COLO668 (cell line): ENCODE data around the gene RANBP1.

Experiments
- DNase-seq: peaks from one replicate; lab custom pipeline; 2025; ENCODE audit not compliant: unreplicated experiment; lab: John Stamatoyannopoulos, UW

The RANBP1 gene

DNA sequence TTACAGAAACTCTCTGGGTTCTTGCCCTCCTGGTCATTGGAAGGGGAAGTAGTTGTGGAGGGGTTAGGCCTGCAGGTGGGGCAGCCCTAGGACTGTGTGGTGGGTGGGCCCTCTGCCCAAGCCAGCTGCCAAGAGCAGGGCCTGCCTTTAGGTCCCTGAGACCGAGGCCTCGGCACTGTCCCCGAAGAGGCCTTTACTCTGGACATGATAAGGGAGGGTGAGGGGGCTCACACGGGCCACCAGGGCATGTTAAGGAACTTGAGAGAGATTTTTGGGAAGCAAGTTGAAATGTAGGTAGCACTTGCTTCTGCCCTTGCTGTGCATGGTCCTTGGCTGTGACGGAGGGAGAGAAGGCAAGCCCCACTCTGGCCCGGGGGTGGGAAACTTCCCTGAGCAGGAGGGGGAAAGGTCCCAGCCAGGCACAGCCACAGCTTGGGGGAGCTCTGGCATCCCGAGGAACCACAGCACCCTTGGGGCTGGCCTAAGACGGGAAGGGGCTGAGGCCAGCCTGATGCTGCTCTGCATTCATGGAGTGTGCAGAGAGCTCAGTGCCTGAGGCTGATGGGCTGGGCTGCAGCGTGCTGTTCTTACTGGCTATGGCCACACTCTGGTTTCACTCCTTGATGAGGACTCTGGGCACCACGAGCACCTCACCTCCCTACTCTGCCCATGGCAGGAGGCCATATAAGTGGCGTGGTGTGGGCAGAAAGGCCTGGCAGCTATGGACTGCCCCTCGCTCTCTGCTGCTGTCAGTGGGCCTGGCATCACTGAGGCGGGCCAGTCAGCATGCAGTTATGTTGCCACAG lies 7.8 kb upstream of the RANBP1 start:
- no peak for DNase-seq

DNA sequence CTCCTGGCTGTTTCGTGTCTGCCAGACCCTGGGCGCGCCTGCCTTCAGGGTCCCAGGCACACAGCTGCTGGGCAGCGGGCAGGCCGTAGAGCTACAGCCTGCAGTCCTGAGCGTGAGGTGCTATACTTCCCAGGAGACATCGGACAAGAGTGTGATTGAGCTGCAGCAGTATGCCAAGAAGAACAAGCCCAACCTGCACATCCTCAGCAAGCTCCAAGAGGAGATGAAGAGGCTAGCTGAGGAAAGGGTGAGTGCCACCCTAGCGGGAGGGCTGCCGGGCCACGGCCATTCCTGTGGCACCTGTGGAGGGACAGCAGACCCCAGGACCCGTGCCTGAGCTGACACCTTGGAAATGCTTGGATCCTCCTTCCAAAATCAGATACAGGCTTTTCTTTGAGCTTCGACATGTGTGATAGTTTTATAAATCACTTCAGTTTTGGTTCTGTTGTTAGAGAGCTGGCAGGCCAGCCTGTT lies 7.1 kb upstream of the RANBP1 start:
- no peak for DNase-seq

DNA sequence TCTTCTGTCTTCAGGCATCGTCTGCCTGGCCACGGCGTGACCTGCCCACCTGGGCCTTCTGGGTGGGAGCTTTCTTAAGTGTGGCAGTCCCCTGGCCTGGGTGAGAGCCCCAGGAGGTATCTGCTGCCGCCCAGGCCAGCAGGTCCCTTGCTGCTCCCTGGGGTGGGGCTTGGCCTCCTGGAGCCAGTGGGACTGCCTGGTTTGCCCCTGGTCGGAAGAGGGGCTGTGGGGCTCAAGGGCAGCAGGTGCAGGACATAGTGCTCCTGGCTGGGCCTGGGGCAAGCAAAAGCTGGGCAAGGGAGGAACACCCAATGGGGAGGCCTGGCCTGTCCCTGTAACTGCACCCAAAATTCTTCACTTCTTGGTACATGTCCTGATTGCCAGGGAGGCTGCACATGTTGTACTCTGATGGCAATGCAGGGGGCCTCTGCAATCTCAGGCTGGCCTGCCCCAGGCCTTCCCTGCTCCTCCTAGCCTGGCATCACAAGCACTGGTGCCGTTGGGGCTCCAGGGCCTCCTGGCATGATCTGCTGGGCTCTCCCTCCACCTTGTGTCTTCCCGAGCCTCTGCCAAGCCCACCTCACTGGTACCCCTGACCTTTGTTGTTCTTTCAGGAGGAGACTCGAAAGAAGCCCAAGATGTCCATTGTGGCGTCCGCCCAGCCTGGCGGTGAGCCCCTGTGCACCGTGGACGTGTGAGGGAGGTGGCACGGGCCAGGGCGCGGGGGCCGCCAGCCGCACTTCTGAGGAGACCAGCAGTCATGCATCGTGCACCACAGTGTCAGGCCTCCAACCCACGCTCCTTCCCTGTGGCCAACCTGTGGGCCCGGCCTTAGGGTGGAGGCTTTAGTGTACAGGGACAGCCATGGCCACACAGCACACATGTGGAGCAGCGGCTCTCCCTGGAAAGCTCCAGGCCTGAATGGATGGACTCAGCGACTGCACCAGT lies 6.2 kb upstream of the RANBP1 start:
- no peak for DNase-seq

DNA sequence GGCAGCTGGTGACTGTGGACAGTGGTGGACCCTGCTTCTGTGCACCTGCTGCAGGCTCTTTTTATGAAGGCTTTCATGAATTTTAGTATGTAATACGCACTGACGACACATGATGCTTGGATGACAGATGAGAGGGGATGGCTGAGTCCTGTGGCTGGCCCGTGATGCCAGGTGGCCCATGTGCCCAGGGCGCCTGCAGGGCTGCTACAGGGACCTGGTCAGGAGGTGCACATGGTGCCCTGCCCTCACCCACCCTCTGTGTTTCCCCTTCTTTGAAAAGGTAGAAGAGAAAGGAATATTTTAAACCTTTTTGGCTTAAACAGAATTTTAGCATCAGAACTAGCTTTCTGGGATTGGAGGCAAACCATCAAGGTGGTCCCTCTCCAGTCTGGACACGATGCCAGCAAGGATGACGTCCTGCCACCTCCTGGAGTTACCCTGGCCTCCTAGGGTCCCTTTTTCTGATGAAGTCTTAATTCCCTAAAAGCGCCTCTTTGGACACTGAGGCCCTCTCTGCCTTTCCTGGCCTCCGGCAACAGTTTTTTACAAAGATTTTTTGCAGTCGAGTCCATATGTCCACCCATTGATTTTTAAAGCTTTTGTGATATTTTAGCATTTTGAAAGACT lies 5.4 kb upstream of the RANBP1 start:
- no peak for DNase-seq

DNA sequence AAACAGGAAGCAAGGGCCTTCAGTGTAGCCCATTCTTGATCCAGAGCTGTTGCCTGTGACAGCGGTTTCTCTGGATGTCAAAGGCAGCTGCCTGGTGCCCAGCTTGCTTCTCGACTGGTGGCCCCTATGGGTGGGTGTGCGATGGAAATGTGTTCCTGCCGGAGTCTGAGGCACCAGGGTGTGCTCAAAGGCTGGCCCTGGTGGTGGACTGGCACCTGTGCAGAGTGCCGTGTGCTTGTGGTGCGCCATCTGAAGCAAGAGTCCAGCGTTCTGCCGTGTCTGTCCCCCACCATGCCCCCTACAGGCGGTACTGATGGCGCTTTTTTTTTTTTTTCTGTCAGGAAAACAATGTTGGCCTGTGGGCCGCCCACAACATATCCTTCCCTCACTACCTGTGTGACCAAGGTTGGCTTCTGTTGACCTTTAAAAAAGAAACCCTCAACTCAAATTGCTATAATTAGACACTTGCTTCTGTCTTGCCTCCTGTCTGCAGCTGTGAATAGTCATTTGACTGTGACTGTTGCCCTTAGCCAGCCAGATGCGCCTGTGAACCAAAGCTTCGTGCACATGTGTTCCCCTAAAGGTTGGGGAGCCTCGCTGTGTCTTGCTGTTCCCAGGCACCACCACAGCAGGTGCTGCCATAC lies 4.7 kb upstream of the RANBP1 start:
- peak; percentile 16 for DNase-seq

DNA sequence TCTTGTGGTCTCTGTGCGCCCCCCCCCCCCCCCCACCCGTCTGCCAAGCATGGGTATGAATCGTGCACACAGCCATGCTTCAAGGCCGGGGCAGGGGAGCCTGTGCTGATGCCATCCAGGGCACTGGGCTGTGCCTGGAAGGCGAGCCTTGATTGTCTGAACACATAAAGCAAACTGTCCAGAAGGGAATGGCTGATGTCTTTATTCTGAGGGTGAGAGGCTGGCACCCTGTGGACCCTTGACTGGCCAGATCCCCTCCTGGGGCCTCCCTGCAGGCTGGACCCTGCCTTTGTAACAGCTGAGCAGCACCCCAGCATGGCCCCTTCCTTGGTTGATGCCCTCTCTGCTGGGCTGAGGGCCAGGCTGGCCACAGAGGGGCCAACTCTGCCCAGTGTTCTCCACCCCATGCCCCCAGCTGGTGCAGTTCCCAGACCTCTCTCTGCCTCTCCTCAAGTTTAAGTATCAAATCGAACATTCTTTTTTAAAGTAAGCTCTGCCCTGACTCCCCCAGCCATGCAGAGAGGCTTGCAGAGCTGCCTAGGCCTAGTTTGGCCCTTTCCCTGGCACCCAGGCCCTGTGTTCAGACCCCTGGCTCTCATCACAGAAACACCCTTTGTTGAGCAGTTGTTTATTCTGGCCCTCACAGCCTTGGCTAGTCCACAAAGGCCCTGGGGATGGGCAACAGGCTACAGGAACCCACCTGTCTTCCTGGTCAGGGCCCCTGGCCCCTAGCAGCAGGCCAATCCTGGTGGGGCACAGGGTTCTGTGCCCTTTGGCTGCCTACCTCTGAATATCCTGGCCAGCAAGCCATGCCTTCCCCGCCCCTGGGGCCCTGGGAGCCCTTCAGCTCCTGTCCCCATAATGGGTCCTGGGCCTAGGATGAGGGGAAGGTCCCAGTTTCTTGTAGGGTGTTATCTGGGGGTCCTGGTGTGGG lies 3.9 kb upstream of the RANBP1 start:
- DNase-seq, result no peak

DNA sequence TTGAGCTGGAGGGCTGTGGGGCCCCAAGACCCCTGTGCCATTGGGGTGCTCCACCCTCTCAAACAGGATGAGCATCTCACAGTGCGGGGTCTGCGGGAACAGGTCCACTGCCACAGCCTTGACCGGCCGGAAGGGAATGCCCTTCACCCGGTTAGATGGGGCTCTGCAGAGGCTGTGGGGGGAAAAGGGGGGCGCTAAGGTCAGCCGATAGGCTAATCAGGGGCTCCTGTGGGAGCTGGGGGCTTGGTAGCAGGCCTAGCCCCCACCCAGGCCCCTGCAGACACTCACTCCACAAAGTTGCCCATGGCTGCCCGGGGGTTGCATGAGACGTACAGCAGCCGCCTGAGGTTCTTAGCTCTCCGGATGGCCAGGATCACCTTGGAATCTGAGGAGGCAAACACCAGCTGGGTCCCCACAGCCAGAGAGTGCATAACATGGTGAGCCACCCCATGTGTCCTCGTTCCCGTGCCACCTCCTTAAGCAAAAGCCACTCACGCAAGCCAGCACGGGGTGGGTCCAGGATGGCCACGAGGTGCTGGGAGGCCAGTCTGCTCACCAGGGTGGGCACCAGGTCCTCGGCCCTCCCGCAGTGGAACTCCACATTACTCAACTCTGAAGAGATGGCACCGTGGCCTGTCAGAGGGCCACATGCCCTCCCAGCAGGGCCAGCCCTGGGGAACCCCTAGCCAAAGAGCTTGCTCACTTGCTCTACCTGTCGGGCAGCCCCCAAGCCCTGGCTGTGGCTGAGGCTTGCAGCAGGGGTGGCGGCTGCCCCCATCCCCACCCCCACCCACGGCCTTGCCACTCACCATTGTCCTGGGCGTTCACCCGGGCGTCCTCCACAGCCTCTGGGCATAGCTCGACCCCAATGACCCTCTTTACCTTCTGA lies 3.0 kb upstream of the RANBP1 start:
- DNase-seq, result no peak

DNA sequence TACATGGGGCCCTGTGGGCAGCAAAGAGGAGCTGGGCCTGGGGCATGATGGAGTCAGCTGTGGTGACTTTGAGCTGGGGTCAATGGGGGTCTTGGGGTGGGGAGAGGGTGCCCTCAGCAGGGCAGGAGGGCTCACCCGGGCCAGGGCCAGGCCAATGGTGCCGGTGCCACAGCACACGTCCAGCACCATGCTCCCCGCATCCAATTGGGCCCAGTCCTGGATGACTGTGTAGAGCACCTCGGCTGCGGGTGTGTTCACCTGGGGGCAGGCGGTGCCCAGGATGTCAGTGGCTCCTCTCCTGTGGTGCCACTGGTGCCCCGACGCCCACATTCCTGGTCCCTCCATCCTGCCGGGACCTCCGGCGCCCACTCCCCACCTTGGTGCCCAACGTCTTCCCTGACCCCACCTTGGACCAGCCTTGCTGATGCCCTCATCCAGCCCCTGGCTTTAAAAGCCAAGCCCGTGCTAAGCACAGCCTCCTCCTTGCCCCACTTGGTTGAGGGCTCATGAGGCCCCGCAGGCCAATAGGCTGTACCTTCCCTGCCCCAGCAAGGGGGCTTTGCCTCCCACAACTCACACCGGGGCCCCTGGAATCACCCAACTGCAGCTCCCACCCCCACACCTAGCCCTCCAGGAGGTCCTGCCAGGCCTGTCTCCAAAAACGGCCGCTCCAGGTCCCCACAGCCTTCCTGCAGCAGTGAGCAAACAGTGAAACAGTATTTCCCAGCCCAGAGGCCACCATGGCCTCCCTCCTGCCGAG lies 2.2 kb upstream of the RANBP1 start:
- DNase-seq, result no peak

DNA sequence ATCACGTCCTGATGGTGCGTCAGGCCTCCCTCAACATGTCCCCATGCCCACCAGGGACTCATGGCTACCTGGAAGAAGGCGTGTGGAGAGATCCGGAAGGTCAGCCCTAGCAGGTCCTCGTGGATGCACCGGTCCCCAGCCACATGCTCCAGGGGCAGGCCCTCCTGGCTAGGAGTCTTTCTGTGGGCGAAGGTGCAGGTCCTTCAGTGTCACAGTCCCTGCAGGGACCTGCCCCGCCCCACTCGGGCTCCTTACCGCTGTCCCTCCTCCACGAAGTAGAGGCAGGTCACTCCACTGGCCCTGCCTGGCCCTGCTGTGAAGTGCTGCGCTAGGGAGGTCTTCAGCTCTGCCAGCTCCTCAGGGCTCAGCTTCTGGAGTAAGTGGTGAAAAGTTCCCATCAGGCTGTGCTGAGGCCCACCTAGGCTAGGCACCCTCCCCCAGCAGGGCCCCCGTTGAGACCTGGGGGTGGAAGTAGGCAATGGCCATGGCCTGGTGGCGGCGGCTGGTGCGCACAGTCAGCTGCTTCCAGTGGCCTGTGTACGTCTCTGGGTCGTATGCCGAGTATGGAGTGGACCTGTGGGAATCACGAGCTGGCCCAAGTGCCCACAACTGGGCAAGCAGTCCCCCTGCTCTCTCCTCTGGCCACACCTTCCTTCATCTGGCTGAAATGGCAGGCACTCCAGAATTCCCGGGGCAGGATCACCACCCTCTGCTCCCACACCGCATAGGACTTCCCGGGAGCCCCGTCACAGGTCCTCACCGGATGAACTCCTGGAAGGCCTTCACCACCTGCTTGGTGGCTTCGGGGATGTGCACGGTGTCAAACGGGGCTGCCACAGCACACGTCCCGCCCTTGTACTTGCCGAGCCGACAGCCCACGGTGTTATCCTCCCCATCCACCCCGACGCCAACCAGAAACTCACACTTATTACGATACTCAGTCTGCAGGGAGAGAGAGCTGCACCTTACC lies 1.1 kb upstream of the RANBP1 start:
- no peak for DNase-seq

DNA sequence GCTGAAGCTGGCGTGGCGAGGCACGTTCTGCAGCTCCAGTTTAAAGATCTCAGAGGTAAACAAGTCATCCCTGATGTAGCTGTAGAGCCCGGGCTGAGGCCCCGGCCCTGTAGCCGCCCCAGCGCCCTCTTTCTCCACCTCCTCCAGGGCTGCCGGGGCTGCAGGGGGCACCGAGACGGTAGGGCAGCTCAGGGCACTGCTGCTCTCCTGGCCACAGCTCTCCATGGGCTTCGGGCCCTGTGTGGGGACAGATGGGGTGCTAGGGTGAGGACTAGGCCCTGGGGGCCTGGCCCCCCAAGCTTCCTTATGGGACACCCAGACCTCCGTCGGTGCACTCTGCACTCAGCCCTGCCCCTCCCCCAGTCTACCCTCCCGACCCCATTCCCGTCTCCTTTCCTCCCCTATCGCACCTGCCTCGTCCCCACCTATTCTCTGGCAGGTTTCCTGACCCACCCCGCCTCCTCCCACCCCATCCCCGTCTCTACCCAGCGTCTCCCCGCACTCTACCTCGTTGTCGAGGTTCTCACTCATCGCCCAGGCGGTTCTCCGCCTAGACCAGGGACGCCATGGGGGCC lies 559 bp downstream of the RANBP1 start:
- DNase-seq, result peak; percentile 55

DNA sequence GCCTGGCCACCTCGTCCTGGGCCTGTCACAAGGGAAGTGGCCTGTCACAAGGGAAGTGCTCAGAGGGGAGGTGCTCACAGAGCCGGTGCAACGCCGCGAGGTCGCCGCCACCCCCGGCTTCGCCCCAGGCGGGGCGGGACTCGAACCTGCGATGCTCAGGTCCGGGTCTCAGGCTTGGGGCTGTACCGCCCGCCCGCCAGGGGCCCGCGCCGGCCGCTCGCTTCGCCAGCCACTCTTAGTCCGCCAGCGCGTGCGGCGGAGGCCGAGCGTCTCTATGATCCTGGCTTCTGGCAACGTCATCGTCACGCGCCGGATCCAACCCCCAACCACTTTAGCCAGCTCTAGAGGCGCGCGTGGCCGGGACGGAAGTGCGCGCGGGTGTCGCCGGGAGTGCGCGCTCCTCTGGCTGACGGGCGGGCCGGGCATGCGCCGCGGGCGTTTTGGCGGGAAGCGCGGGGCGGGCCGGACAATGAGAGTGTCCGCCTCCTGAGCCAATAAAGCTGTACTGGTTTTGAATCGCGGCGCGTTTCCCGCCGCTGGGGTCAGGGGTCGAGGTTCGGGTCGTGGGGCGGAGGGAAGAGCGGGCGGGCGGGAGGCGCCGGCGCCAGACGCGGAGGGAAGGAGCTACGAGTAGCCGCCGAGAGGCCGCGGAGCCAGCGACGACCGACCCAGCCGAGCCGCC lies 1.2 kb downstream of the RANBP1 start, which contains the start of gene TRMT2A:
TSS of gene TRMT2A (minus strand) at position 276 of the 682 bp plus-strand sequence. CDS start 320 bp downstream, outside the sequence.
- peak; percentile 99 for DNase-seq

DNA sequence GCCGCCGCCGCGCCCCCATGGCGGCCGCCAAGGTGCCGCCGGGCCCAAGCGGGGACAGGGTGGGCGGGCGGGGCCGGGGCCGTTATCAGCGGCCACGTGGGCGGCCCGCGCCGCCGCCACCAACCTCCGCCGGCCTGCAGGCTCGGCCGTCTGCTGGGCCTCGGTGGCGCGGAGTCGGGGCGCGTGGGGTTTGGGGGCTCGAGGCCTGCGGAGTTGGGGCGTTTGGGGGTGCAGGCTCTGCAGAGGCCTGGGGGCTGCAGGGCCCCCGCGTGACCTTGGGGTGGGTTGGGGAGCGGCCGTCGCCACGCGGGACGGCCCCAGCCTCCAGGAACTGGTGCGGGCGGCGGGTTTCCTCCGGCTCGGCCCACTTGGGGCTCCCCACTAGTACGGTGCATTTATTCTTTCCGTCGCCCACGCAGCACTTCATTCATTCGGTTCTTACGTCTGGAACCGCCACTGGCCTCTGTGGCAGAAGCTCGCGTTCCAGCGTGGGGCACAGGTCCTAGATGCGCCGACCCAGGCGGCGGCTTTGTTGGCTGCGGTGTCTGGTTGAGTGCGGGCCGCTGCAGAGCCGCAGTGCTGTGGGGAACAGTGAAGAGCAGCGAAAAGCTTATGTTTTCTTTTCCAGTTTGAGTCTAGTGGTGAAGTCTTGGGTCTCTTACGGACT lies 1.9 kb downstream of the RANBP1 start:
- peak; percentile 49 for DNase-seq

DNA sequence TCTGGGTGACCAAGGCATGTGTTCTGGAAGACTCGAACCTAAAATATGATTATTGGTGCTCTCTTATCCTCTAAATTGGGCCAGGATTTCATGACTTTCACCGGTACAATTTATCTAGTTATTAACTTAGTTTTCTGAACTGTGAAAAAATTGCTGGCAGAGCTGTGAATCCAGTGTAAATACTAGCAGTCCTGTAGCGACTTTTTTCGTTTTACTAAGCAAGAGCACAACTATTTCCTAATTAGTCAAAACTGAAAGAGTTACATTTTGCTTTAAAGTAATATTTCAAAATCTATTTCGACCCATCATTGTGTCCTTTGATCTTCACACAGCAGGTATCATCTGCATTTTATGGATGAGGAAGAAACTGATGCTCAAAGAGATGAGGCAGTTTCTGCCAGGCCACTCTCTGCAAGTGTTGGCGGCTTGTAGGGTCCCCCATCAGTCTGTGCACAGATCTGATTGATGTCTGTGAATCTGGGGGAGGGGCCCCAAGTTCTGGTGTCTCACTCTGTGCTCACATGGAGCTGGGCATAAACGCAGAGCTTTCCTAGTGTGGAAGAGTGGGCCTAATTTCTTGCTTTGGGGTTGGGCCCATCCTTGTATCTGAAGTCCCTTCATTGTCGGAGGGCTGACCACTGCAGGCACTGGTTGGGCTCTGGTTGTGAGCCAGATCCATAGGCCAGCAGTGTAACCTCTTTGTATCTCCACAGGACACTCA lies 2.6 kb downstream of the RANBP1 start:
- peak; percentile 13 for DNase-seq

DNA sequence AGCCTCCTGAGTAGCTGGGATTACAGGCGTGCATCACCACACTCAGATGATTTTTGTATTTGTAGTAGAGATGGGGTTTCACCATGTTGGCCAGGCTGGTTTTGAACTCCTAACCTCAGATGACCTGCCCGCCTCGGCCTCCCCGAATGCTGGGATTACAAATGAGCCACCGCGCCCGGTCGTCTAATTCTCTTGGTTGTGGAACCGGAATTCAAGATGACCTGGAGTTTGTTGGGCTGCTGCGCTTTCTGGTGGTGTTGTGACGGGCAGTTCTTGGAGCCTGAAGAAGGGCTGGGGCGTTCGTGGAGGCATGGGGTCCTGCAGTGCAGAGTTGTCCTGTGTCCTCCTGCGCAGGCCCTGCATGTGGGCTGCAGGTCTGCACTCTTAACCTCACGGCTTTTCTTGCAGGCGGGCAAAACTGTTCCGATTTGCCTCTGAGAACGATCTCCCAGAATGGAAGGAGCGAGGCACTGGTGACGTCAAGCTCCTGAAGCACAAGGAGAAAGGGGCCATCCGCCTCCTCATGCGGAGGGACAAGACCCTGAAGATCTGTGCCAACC lies 6.0 kb downstream of the RANBP1 start:
- no peak for DNase-seq
